ENCODE results near the gene UMOD. TPM values are rescaled to one million over a fixed set of nuclear protein-coding genes. Genes with fewer than 3 reads are reported as not detected.

UMOD gene
- total and polyA plus RNA-seq, 11 donors = not detected

DNA sequence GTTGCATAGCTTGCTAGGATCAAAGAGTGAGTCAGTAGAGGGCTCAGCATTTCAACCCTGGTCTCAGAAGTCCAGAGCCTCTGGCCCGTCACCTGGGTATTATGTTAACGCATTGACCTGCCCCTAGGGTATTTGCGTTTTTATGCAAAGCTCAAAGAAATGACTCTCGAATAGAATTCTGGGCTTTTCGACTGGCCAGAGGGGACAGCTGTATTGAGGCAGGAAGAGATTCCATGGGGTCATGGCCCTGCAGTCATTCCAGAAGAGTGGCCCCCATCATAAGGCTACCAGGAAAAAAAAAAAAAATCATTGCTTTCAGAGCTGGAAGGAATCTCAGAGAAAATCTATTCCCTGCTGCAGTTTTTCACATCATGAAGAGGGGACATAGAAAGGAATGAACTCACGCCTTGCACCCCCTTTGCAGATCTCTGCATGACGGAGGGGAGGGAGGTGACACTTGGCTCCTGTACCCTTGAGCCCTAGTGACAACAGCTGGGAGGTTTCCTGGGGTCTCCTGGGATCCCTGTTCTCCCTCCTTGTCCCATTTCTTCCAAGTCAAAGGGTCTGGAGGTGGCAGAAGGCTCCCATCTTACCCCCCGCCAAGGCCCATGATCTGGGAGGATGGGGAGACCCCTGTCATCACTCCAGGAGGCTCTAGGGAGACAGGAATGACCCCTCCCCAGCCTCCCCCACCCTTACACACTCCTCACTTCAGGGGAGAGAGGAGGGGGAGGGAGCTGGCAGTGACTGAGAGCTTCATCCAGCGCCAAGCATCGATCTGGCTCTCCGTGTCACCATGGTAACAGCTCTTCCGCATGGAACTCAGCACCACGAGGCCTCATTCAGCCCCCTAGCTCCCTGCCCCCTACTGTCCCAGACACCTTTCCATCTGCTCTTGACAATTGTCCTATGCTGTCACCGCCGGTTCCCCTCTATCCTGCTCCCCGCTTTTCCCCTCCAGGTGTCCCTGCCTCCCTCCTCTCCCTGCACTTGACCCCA is 61.0 kb downstream of the UMOD start:
- Histone ChIP-seq H3K9me3 (no peaks in the 10 kb centered on the region), H3K4me3 (no peak overlapping the region), H3K4me1 (no peaks in the 10 kb centered on the region), H3K27me3 (peaks cover 0 to 32% (median 8%) of the 10 kb centered on the region in 9 donors), H3K27ac (no peak overlapping the region), H3K36me3 (no peaks in the 10 kb centered on the region)
- DNase-seq = no peak
- ATAC-seq = no peak
- intact Hi-C loops (cut with DNase I) = no loop called here
- no peak for TF ChIP-seq POLR2A (IDR thresholded peaks at IDR 0.05)
- TF ChIP-seq, protein P1, sequence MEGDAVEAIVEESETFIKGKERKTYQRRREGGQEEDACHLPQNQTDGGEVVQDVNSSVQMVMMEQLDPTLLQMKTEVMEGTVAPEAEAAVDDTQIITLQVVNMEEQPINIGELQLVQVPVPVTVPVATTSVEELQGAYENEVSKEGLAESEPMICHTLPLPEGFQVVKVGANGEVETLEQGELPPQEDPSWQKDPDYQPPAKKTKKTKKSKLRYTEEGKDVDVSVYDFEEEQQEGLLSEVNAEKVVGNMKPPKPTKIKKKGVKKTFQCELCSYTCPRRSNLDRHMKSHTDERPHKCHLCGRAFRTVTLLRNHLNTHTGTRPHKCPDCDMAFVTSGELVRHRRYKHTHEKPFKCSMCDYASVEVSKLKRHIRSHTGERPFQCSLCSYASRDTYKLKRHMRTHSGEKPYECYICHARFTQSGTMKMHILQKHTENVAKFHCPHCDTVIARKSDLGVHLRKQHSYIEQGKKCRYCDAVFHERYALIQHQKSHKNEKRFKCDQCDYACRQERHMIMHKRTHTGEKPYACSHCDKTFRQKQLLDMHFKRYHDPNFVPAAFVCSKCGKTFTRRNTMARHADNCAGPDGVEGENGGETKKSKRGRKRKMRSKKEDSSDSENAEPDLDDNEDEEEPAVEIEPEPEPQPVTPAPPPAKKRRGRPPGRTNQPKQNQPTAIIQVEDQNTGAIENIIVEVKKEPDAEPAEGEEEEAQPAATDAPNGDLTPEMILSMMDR (IDR thresholded peaks at IDR 0.05) = no peak
- WGBS, 4 donors = 29 to 36% (median 31%) methylated on average over 15 to 16 of the region's 16 CpGs

DNA sequence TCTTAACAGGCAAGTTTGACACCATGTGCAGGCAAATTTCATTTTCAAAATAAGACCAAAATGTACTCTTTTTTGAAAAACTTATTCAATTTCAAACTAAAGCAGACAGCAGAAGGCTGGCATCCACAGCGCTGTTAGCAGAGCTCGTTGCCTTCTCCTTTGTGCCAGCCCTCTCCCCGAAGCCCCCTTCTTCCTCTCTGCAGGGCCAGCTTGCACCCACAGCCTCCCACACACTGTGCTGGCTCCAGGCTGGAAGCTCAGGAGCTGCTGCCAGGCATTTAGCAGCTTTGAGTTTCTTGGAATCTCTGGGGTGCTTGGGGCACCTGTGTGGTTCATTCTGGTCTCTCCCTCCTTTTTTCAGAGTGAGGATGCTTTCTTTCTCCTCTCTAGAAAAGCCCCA is 62.9 kb downstream of the UMOD start:
- intact Hi-C loops (cut with DNase I) = no loop called here

DNA sequence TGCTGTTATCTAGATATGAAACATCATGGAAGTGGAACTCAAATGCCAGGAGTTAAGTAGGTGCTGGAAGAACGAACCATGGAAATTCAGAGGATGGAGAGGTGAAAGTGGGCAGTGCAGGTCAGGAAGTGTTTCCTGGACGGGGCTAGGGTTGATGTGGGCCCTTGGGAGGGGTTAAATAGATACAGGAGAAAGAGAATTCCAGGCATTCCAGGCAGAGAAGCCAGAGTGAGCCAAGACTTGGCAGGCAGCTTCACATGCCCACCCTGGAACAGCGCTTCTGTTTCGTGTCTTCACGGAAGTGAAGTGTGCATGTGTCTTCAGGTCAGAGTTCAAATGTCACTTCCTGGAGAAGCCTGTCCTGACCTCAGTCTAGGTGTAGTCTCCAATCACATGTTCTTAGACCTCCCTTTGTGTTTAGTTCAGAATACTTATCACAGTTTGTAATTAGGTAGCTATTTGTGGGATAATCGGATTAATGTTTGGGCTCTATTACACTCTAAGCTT is 66.5 kb downstream of the UMOD start:
- DNase-seq (no peak), ATAC-seq (no peak)
- intact Hi-C loops (cut with DNase I) = no loop called here
- Histone ChIP-seq H3K27me3 (peaks cover 0 to 8% (median 0%) of the 10 kb centered on the region in 9 donors), H3K4me1 (no peaks in the 10 kb centered on the region), H3K36me3 (no peaks in the 10 kb centered on the region), H3K9me3 (no peaks in the 10 kb centered on the region), H3K4me3 (no peak overlapping the region), H3K27ac (no peak overlapping the region)
- no peak for TF ChIP-seq POLR2A (IDR thresholded peaks at IDR 0.05)
- TF ChIP-seq, protein P1 (IDR thresholded peaks at IDR 0.05) = no peak
- WGBS, 4 donors = 29 to 34% (median 33%) methylated on average over 6 of the region's 6 CpGs

More for the DNA sequence above, 62.9 kb downstream of the UMOD start:
- Histone ChIP-seq H3K27ac (no peak overlapping the region), H3K36me3 (no peaks in the 10 kb centered on the region), H3K4me1 (no peaks in the 10 kb centered on the region), H3K4me3 (no peak overlapping the region), H3K27me3 (peaks cover 0 to 32% (median 8%) of the 10 kb centered on the region in 9 donors), H3K9me3 (no peaks in the 10 kb centered on the region)
- DNase-seq (no peak), ATAC-seq (no peak)
- 63 to 81% (median 72%) methylated on average over 3 of the region's 3 CpGs for WGBS, 4 donors
- no peak for TF ChIP-seq POLR2A (IDR thresholded peaks at IDR 0.05)
- TF ChIP-seq, protein P1 (IDR thresholded peaks at IDR 0.05) = no peak

Other genes with a start within 250 kb of the UMOD start
- gene GP2, start 25.2 kb downstream of the UMOD start, total RNA-seq = 1 to 10 TPM in 5 of 9 donors, not detected in 4; 1.3 to 4.0 (median 2.7) TPM
- under 1 TPM in 1 of 2 donors, not detected in 1; 0.22 TPM for gene GP2, start 25.2 kb downstream of the UMOD start, polyA plus RNA-seq
- gene PDILT, start 52.0 kb upstream of the UMOD start, total RNA-seq = not detected
- gene PDILT, start 52.0 kb upstream of the UMOD start, polyA plus RNA-seq = not detected
- 10 to 100 TPM in 1 of 9 donors, 1 to 10 TPM in 3, under 1 TPM in 4, not detected in 1; 0.25 to 12.6 (median 1.2) TPM for gene ACSM5, start 56.8 kb upstream of the UMOD start, total RNA-seq
- gene ACSM5, start 56.8 kb upstream of the UMOD start, polyA plus RNA-seq = under 1 TPM; 0.17 to 0.61 TPM
- not detected for gene ACSM2A, start 98.8 kb upstream of the UMOD start, total RNA-seq
- gene ACSM2A, start 98.8 kb upstream of the UMOD start, polyA plus RNA-seq = not detected
- gene ACSM2B, start 223.7 kb upstream of the UMOD start, total RNA-seq = under 1 TPM in 1 of 9 donors, not detected in 8; 0.14 TPM
- under 1 TPM in 1 of 2 donors, not detected in 1; 0.06 TPM for gene ACSM2B, start 223.7 kb upstream of the UMOD start, polyA plus RNA-seq